Measurements from ENCODE around the gene SUDS3. TPM values are rescaled to one million over a fixed set of nuclear protein-coding genes. Genes with fewer than 3 reads are reported as not detected.

The SUDS3 gene
- total and polyA plus RNA-seq, 4 donors, result 6.7 to 22.8 (median 12.3) TPM

DNA sequence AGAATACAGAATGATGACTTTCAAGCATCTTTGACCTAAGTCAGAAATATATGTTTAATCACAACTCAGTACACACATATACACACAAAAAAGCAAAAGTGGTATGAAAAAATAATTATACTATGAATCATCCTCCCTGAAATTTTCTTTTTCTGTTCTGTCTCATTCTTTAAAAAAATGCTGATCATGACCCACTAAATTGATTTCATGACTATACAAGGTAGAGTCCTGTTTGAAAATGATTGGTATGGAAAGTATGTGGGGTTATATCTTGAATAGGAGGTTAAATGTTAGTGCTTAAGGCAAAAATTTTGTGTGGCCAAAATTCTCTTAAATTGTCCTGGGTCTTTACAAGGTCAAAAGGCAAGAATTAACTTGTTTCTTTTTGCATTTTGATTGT lies 80.4 kb downstream of the SUDS3 start:
- Histone ChIP-seq H3K36me3 (ENCODE audit: control insufficient read depth in 4 of 4, insufficient read depth in 3 of 4, low read depth in 1 of 4, low read length in 3 of 4) (no peaks in the 10 kb centered on the region), H3K9ac (ENCODE audit: low read depth in 1 of 2, low read length in 2 of 2) (no peak overlapping the region), H3K27me3 (ENCODE audit: control insufficient read depth in 4 of 4, insufficient read depth in 4 of 4, low read length in 3 of 4) (no peaks in the 10 kb centered on the region), H3K4me1 (ENCODE audit: control insufficient read depth in 4 of 4, insufficient read depth in 4 of 4, low read length in 3 of 4) (no peaks in the 10 kb centered on the region), H3K4me3 (ENCODE audit: low read depth in 1 of 3, low read length in 3 of 3) (no peak overlapping the region), H3K9me3 (ENCODE audit: control insufficient read depth in 4 of 4, low read length in 3 of 4) (peaks cover 0 to 3% (median 0%) of the 10 kb centered on the region in 4 donors), H3K27ac (ENCODE audit: low read depth in 1 of 2, low read length in 2 of 2) (no peak overlapping the region)
- no peak for DNase-seq (ENCODE audit: low spot score)
- TF ChIP-seq RXRA (IDR thresholded peaks at IDR 0.05) (no peak), FOXA1 (IDR thresholded peaks at IDR 0.05) (no peak), RAD21 (IDR thresholded peaks at IDR 0.05) (no peak), FOXA2 (IDR thresholded peaks at IDR 0.05) (no peak), NR2F2 (IDR thresholded peaks at IDR 0.05) (no peak), TAF1 (conservative IDR thresholded peaks at IDR 0.05) (no peak), JUND (IDR thresholded peaks at IDR 0.05) (no peak), EGR1 (IDR thresholded peaks at IDR 0.05; ENCODE audit: low read depth in 2 of 2) (no peak), HNF4G (IDR thresholded peaks at IDR 0.05) (no peak), HNF4A (conservative IDR thresholded peaks at IDR 0.05) (no peak), YY1 (IDR thresholded peaks at IDR 0.05) (no peak), GABPA (IDR thresholded peaks at IDR 0.05 in 1 of 2, conservative IDR thresholded peaks at IDR 0.05 in 1 of 2) (no peak), SP1 (IDR thresholded peaks at IDR 0.05) (no peak)
- TF ChIP-seq, protein P1, sequence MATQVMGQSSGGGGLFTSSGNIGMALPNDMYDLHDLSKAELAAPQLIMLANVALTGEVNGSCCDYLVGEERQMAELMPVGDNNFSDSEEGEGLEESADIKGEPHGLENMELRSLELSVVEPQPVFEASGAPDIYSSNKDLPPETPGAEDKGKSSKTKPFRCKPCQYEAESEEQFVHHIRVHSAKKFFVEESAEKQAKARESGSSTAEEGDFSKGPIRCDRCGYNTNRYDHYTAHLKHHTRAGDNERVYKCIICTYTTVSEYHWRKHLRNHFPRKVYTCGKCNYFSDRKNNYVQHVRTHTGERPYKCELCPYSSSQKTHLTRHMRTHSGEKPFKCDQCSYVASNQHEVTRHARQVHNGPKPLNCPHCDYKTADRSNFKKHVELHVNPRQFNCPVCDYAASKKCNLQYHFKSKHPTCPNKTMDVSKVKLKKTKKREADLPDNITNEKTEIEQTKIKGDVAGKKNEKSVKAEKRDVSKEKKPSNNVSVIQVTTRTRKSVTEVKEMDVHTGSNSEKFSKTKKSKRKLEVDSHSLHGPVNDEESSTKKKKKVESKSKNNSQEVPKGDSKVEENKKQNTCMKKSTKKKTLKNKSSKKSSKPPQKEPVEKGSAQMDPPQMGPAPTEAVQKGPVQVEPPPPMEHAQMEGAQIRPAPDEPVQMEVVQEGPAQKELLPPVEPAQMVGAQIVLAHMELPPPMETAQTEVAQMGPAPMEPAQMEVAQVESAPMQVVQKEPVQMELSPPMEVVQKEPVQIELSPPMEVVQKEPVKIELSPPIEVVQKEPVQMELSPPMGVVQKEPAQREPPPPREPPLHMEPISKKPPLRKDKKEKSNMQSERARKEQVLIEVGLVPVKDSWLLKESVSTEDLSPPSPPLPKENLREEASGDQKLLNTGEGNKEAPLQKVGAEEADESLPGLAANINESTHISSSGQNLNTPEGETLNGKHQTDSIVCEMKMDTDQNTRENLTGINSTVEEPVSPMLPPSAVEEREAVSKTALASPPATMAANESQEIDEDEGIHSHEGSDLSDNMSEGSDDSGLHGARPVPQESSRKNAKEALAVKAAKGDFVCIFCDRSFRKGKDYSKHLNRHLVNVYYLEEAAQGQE (IDR thresholded peaks at IDR 0.05), result no peak
- TF ChIP-seq, protein P2, sequence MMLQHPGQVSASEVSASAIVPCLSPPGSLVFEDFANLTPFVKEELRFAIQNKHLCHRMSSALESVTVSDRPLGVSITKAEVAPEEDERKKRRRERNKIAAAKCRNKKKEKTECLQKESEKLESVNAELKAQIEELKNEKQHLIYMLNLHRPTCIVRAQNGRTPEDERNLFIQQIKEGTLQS (IDR thresholded peaks at IDR 0.05), result no peak
- TF ChIP-seq, protein P3, sequence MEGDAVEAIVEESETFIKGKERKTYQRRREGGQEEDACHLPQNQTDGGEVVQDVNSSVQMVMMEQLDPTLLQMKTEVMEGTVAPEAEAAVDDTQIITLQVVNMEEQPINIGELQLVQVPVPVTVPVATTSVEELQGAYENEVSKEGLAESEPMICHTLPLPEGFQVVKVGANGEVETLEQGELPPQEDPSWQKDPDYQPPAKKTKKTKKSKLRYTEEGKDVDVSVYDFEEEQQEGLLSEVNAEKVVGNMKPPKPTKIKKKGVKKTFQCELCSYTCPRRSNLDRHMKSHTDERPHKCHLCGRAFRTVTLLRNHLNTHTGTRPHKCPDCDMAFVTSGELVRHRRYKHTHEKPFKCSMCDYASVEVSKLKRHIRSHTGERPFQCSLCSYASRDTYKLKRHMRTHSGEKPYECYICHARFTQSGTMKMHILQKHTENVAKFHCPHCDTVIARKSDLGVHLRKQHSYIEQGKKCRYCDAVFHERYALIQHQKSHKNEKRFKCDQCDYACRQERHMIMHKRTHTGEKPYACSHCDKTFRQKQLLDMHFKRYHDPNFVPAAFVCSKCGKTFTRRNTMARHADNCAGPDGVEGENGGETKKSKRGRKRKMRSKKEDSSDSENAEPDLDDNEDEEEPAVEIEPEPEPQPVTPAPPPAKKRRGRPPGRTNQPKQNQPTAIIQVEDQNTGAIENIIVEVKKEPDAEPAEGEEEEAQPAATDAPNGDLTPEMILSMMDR (IDR thresholded peaks at IDR 0.05; ENCODE audit: low read depth, low read length, missing input control), result no peak
- TF ChIP-seq, protein P4, sequence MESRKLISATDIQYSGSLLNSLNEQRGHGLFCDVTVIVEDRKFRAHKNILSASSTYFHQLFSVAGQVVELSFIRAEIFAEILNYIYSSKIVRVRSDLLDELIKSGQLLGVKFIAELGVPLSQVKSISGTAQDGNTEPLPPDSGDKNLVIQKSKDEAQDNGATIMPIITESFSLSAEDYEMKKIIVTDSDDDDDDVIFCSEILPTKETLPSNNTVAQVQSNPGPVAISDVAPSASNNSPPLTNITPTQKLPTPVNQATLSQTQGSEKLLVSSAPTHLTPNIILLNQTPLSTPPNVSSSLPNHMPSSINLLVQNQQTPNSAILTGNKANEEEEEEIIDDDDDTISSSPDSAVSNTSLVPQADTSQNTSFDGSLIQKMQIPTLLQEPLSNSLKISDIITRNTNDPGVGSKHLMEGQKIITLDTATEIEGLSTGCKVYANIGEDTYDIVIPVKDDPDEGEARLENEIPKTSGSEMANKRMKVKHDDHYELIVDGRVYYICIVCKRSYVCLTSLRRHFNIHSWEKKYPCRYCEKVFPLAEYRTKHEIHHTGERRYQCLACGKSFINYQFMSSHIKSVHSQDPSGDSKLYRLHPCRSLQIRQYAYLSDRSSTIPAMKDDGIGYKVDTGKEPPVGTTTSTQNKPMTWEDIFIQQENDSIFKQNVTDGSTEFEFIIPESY (IDR thresholded peaks at IDR 0.05), result no peak
- TF ChIP-seq, protein P5, sequence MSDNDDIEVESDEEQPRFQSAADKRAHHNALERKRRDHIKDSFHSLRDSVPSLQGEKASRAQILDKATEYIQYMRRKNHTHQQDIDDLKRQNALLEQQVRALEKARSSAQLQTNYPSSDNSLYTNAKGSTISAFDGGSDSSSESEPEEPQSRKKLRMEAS (IDR thresholded peaks at IDR 0.05), result no peak
